KMS-11 (cell line): ENCODE data around the gene KRT14.
"Not testable (repeated sequence)": the region's sequence is repeated elsewhere in the genome, so short reads cannot be mapped to it uniquely, and the experiment has no call there.

Source experiments
- H2AFZ ChIP-seq: fragments of 200-600 bp; sonication (generic); 2 replicates; pipeline ENCODE4 v1.6.1; 2016; ENCODE audit warnings: antibody characterized with exemption, mixed run types, low read depth
- H3K27ac ChIP-seq: fragments of 200-600 bp; sonication (generic); 2 replicates; pipeline ENCODE4 v1.6.1; 2016; ENCODE audit warnings: mild to moderate bottlenecking, mixed run types
- H3K27me3 ChIP-seq: fragments of 200-600 bp; sonication (generic); 2 replicates; pipeline ENCODE4 v1.6.1; 2017; ENCODE audit warnings: mild to moderate bottlenecking, low read depth, mixed run types, moderate library complexity; ENCODE audit not compliant: insufficient read depth
- H3K36me3 ChIP-seq: fragments of 200-600 bp; sonication (generic); 2 replicates; pipeline ENCODE4 v1.6.1; 2017; ENCODE audit warnings: mild to moderate bottlenecking, mixed run types; ENCODE audit not compliant: insufficient read depth
- H3K4me1 ChIP-seq: fragments of 200-600 bp; sonication (generic); 2 replicates; pipeline ENCODE4 v1.6.1; 2016; ENCODE audit warnings: mild to moderate bottlenecking, low read depth, mixed run types; ENCODE audit not compliant: poor library complexity, severe bottlenecking
- H3K4me2 ChIP-seq: fragments of 200-600 bp; sonication (generic); 2 replicates; pipeline ENCODE4 v1.7.0; 2016; ENCODE audit warnings: mild to moderate bottlenecking, mixed run types
- H3K4me3 ChIP-seq: fragments of 200-600 bp; sonication (generic); IDR thresholded peaks from 2 replicates; pipeline ENCODE4 v1.6.1; 2017; ENCODE audit warnings: low read depth, low read length, mixed read lengths; ENCODE audit not compliant: insufficient read depth
- H3K79me2 ChIP-seq: fragments of 200-600 bp; sonication (generic); 2 replicates; pipeline ENCODE4 v1.6.1; 2016; ENCODE audit warnings: low read depth, mixed run types; ENCODE audit not compliant: insufficient read depth
- H3K9ac ChIP-seq: fragments of 200-600 bp; sonication (generic); 2 replicates; pipeline ENCODE4 v1.6.1; 2016; ENCODE audit warnings: mild to moderate bottlenecking, mixed run types
- H4K20me1 ChIP-seq: fragments of 200-600 bp; sonication (generic); 2 replicates; pipeline ENCODE4 v1.6.1; 2016; ENCODE audit warnings: mild to moderate bottlenecking, mixed run types; ENCODE audit not compliant: insufficient read depth
- TF ChIP-seq, protein P1 (sequence below): fragments of 200-600 bp; sonication (generic); conservative IDR thresholded peaks from 2 replicates; pipeline ENCODE4 v1.6.1; 2017; ENCODE audit warnings: low read depth, mild to moderate bottlenecking, antibody characterized with exemption, low read length, moderate library complexity, mixed read lengths

Gene KRT14

GRCh38 chr17:41629316-41629715 is 42.6 kb upstream of the KRT14 start:
- no peak overlapping the region for H3K4me2 ChIP-seq
- peaks cover 50% of the 10 kb centered on the region; the same call in 1 of the 2 replicates for H3K27me3 ChIP-seq
- H3K4me1 ChIP-seq = no peaks in the 10 kb centered on the region
- TF ChIP-seq, protein P1, sequence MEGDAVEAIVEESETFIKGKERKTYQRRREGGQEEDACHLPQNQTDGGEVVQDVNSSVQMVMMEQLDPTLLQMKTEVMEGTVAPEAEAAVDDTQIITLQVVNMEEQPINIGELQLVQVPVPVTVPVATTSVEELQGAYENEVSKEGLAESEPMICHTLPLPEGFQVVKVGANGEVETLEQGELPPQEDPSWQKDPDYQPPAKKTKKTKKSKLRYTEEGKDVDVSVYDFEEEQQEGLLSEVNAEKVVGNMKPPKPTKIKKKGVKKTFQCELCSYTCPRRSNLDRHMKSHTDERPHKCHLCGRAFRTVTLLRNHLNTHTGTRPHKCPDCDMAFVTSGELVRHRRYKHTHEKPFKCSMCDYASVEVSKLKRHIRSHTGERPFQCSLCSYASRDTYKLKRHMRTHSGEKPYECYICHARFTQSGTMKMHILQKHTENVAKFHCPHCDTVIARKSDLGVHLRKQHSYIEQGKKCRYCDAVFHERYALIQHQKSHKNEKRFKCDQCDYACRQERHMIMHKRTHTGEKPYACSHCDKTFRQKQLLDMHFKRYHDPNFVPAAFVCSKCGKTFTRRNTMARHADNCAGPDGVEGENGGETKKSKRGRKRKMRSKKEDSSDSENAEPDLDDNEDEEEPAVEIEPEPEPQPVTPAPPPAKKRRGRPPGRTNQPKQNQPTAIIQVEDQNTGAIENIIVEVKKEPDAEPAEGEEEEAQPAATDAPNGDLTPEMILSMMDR = no peak
- H4K20me1 ChIP-seq = no peaks in the 10 kb centered on the region
- no peak overlapping the region for H3K27ac ChIP-seq
- no peak overlapping the region for H2AFZ ChIP-seq
- H3K36me3 ChIP-seq = no peaks in the 10 kb centered on the region
- no peak overlapping the region for H3K4me3 ChIP-seq
- no peaks in the 10 kb centered on the region for H3K79me2 ChIP-seq
- no peak overlapping the region for H3K9ac ChIP-seq

DNA sequence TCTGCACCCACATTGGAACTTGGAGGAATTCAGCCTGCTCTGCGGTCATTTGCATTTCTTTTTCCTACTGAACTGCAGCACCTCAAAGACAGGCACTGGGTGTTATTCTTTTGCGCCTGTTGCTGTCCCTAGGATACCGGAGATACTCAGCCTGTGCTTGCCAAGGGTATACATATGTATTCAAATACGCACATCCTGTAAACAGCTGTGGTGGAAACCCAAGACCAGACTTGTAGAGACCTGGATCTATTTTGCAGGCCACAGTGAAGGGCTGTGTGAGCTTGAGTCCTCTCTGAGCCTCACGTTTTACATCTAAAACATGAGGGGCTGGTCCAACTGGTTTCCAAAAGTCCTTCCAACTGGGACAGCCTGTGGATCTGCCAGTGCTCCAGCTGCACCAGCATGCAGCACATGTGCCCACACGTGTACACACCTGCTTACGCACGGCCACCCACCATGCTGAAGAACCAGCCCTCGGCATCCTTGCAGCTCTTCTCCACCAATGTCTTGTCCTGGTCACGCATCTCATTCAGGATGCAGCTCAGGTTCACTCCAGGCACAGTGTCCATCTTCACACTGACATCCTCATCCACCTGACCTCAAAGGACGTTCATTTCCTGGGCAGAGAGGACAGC is 42.0 kb upstream of the KRT14 start:
- not testable (repeated sequence) for H3K36me3 ChIP-seq, H3K27ac ChIP-seq, H3K9ac ChIP-seq, H4K20me1 ChIP-seq, H3K4me3 ChIP-seq, H3K4me1 ChIP-seq, H3K79me2 ChIP-seq, H2AFZ ChIP-seq, H3K4me2 ChIP-seq
- peaks cover 55% of the 10 kb centered on the region for H3K27me3 ChIP-seq

DNA sequence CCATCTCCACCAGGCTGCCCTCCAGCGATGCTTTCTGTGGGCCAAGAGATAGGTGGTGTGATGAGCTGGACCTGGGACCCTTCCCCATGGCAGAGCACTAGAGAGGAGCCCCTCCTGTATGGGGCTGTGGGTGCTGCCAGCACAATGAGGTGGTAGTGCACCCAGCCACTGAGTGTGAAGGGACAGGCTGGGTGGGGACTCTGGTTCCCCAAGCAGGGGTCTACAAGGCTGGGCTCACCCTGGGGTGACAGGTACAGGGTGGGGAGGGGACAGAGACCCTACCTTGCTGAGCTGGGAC is 41.3 kb upstream of the KRT14 start:
- not testable (repeated sequence) for H3K4me3 ChIP-seq, H2AFZ ChIP-seq, H3K4me1 ChIP-seq, H3K27ac ChIP-seq, H3K9ac ChIP-seq, H3K79me2 ChIP-seq, H3K36me3 ChIP-seq, H4K20me1 ChIP-seq, H3K4me2 ChIP-seq
- H3K27me3 ChIP-seq = peaks cover 63% of the 10 kb centered on the region

GRCh38 chr17:41627316-41628072 is 40.8 kb upstream of the KRT14 start:
- no peak overlapping the region for H3K4me3 ChIP-seq
- H4K20me1 ChIP-seq = no peaks in the 10 kb centered on the region
- peaks cover 68% of the 10 kb centered on the region for H3K27me3 ChIP-seq
- no peak overlapping the region for H2AFZ ChIP-seq
- TF ChIP-seq, protein P1 = no peak
- H3K27ac ChIP-seq = no peak overlapping the region
- H3K4me2 ChIP-seq = no peak overlapping the region
- no peaks in the 10 kb centered on the region for H3K4me1 ChIP-seq
- H3K79me2 ChIP-seq = no peaks in the 10 kb centered on the region
- H3K9ac ChIP-seq = no peak overlapping the region
- no peaks in the 10 kb centered on the region for H3K36me3 ChIP-seq

GRCh38 chr17:41626914-41627295 is 40.2 kb upstream of the KRT14 start:
- H3K27ac ChIP-seq, H4K20me1 ChIP-seq, H3K4me2 ChIP-seq, H3K9ac ChIP-seq, H3K79me2 ChIP-seq, H3K4me1 ChIP-seq, H3K36me3 ChIP-seq, H2AFZ ChIP-seq, H3K4me3 ChIP-seq: not testable (repeated sequence)
- H3K27me3 ChIP-seq = peaks cover 74% of the 10 kb centered on the region

GRCh38 chr17:41626028-41626913 is 39.6 kb upstream of the KRT14 start:
- not testable (repeated sequence) for H3K27ac ChIP-seq, H3K9ac ChIP-seq, H3K4me2 ChIP-seq, H3K4me3 ChIP-seq, H3K79me2 ChIP-seq, H3K36me3 ChIP-seq, H2AFZ ChIP-seq, H3K4me1 ChIP-seq, H4K20me1 ChIP-seq
- peaks cover 80% of the 10 kb centered on the region for H3K27me3 ChIP-seq
